ENCODE data around the gene QRFP.

GRCh38 chr9:130920233-130920632, 23.6 kb upstream of the QRFP start:
- TF ChIP-seq EP300 (IDR thresholded peaks at IDR 0.05; ENCODE audit: borderline replicate concordance) (no peak), CEBPB (IDR thresholded peaks at IDR 0.05) (no peak), REST (IDR thresholded peaks at IDR 0.05; ENCODE audit: low read depth) (no peak), TAF1 (IDR thresholded peaks at IDR 0.05; ENCODE audit: low read depth) (no peak), YY1 (IDR thresholded peaks at IDR 0.05; ENCODE audit: low read depth) (no peak), NFIC (IDR thresholded peaks at IDR 0.05) (no peak), TEAD4 (IDR thresholded peaks at IDR 0.05) (no peak)
